ENCODE data around the gene PCK2.
"Not testable (repeated sequence)": the region's sequence is repeated elsewhere in the genome, so short reads cannot be mapped to it uniquely, and the experiment has no call there.

The PCK2 gene

GRCh38 chr14:24098229-24098926 is 4.3 kb downstream of the PCK2 start:
- no peak for DNase-seq

- DNase-seq, result no peak
These were observed 5.1 kb downstream of the PCK2 start for GRCh38 chr14:24098927-24099813.

DNA sequence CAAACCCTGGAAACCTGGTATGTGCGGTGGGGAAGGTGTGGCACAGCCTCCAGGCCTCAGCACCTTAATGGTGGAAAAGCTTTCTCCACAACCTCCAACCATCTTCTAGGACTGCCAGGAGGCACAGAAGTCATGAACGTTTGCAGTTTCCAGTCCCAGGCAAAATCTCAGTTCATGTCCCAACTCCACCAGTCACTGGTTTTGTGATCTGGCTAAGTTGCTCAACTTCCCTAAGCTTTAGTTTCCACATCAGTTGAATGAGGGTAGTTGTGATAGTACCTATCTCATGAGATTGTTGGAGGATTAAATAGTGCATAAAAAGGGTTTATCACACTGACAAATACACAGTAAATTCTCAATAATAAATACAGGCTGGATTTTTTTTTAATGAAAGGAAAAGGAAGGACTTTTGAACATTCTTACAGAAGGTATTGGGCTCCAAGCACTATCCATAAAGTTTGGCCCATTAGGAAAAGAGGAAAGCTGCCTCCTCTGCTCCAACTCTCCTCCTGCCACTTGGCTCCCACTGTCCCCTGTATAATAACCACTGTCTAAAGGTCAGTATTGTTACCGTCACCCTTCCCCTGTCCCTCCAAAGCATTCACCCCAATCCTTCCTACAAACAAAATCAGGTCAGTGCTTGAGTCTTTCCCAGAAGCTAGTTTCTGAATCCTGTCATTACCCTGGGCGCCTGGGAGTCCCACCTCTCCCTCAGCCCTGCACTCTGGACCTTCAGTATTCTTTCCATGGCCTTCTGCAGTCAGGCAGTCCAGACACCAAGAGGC is 6.3 kb downstream of the PCK2 start:
- DNase-seq, result no peak

GRCh38 chr14:24100982-24101494 is 6.9 kb downstream of the PCK2 start:
- no peak for DNase-seq

DNA sequence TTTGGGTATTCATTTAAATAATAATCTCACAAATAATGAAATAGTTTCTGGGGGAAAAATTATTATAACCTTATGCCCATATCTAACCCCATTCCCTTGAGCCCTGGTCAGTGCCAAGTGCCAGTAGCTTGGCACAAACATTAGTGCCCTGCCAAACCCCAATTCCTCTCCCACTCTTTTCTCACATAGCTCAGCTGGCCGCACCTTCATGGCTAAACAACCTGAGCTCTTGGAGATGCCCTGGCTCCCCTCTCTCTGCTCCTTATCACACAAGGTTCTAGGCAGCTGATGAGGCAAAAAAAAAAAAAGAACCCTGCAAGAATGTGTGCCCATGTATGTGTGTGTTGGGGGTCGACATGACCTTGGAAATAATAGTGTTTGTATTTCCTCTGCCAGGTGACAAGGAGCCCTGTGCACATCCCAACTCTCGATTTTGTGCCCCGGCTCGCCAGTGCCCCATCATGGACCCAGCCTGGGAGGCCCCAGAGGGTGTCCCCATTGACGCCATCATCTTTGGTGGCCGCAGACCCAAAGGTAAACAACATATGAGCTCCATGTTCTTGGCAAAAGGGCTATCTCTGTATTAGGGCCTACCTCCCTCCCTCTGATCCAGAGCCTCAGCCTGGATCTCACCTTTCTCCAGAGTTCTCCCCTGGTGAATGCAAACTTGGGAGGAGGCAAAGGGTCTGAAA is 8.4 kb downstream of the PCK2 start:
- DNase-seq, result no peak

- no peak for DNase-seq
These were observed 9.3 kb downstream of the PCK2 start for GRCh38 chr14:24103451-24103850.

- not testable (repeated sequence) for DNase-seq
These were observed 11.6 kb downstream of the PCK2 start for GRCh38 chr14:24105609-24106239.

GRCh38 chr14:24106672-24107271 is 12.7 kb downstream of the PCK2 start:
- no peak for DNase-seq

- no peak for DNase-seq
These were observed 14.3 kb downstream of the PCK2 start for GRCh38 chr14:24108336-24108874.

GRCh38 chr14:24110060-24110459 is 15.9 kb downstream of the PCK2 start:
- DNase-seq, result no peak

- no peak for DNase-seq
These were observed 16.4 kb downstream of the PCK2 start for GRCh38 chr14:24110523-24110922.

- no peak for DNase-seq
These were observed 19.3 kb downstream of the PCK2 start for GRCh38 chr14:24113379-24113800.

DNA sequence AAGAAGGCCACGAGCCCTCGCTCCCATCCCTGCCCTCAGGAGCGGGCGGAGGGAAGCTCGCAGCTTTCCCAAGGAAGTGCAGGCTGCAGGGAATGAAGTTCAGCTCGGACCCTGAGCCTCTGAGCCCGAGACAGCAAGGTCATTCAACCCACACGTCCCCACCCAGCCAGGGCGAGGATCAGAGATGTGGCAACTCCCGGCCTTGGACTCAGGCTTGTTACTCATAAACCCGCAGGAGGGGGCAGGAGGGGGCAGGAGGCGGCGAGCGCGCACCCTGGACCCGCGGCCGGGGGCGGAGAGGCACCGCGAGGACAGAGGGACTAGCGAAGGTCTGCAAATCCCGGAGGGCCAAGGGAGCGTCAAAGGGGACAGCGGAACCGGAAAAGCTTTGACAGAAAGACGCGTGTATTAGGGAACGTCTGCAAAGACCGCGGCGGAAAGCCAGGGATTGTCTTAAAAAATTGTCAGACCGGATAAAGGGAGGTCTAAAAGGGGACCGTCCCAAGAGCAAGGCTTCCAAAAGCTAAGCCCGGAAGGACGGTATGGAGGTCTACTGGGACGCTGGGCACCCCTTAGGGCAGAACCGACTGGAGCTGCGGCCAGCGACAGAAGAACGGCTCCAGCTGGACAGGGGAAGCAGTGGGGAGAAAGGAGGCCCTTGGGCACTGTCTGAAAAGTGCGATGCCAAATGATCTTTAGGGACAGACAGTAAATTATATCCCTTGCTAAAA is 19.9 kb downstream of the PCK2 start:
- peak; percentile 69 to 70 for DNase-seq

GRCh38 chr14:24114532-24115421 is 20.7 kb downstream of the PCK2 start, which contains the start of the genes DCAF11 and NRL:
DCAF11 (plus strand) TSS chr14:24114777; CDS start chr14:24115595, 818 bp downstream.
NRL (minus strand) TSS chr14:24114949; CDS start chr14:24082848, 32,101 bp downstream.
- DNase-seq, result peak; percentile 96 to 98

DNA sequence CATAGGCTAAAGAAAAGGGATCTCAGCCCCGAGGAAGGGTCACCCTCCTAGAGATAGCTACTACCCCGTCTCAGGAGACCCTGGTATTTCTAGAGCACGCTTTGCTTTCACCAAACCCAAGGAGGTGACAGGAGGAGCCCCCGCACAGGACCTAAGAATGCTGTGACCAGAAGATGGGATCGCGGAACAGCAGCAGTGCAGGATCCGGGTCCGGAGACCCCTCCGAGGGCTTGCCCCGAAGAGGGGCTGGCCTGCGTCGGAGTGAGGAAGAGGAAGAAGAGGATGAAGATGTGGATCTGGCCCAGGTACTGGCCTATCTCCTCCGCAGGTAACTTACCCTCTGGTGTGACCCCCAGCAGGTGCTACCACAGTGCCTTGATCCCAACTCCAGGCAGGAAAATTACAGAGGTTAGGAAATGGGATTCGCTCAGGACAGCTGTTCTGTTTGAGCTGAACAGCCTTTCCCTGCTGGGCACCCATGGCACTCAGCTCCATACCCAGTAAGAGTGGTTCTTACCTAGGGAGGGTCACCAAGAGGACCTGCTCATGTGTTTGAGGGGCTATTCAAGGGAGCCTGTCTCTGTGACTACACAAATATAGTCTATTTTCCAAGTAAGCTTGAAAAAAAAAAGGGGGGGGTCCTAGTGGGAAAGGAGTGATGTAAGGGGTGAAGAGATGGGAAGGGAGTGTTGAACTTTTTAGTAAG is 21.5 kb downstream of the PCK2 start:
- DNase-seq, result no peak

DNA sequence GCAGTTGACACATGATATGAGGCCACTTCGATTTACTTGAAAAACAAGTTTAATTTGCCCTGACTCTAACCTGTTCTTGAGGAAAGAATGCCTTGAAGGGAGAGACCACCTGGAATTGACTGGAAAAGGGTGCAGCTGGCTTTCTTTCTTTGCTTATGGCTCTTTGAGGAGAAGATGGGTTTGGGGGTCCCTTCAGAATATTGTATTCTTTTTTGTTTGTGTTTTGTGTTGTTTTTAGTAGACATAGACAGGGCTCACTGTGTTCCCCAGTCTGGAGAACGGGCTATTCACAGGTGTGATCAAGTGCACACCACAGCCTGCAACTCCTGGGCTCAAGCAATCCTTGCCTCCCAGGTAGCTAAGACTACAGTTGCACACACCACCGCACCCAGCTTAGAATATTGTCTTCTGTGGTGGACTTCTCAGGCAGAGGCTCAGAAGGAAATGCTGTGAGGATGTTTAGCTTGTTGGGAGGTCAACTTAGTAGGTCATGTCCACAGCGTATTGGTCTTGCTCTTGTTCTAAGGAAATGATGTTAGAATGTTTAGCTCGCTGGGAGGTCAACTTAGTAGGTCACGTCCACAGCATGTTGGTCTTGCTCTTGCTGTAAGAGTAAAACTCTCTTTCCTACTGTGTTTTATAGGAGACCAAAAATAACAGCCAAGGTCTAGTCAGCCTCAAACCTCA is 22.2 kb downstream of the PCK2 start:
- DNase-seq, result no peak

DNA sequence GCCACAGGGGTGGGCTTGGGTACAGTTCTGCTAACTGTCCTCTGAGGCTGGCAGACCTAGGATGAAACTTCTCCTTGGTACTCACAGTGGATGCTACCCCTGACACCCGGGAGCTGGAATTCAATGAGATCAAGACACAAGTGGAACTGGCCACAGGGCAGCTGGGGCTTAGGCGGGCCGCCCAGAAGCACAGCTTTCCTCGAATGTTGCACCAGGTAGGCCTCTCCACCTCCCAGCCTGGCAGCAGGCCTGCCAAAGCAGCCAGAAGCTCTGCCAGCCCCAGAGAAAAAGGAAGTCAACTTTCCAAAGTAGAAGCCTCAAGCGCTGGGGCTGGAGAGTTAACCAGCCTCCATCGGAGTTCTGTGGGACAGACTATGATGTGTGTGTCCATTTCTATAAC is 23.1 kb downstream of the PCK2 start:
- no peak for DNase-seq

- DNase-seq, result no peak
These were observed 25.6 kb downstream of the PCK2 start for GRCh38 chr14:24119691-24120090.

All from stimulated activated CD4-positive, alpha-beta T cell treated with anti-CD3 and anti-CD28 coated beads, Interleukin-2, amount 100 ng/mL, for 48 hours (primary cell).